HepG2 (cell line): ENCODE data around the gene CACNA1G. TPM values are rescaled to one million over a fixed set of nuclear protein-coding genes. Genes with fewer than 3 reads are reported as not detected.

ENCODE experiments used
- BCL6 ChIP-seq: IDR thresholded peaks from 2 replicates; pipeline ENCODE4 v1.6.1; 2016; ENCODE audit warnings: missing genetic modification reagents, missing compliant biosample characterization
- DR1 ChIP-seq: sonication (generic); formaldehyde crosslinking; IDR thresholded peaks from 2 replicates; pipeline ENCODE4 v1.8.0; 2021; ENCODE audit warnings: mild to moderate bottlenecking, missing genetic modification reagents, inconsistent platforms
- ESRRA ChIP-seq: sonication (generic); formaldehyde crosslinking; IDR thresholded peaks from 2 replicates; pipeline ENCODE4 v1.5.1; 2020; ENCODE audit warnings: mild to moderate bottlenecking, low read depth, missing genetic modification reagents
- FIP1L1 ChIP-seq: fragments of 200-400 bp; formaldehyde crosslinking; IDR thresholded peaks from 2 replicates; pipeline ENCODE4 v1.6.1; 2018; ENCODE audit warnings: low read depth, mild to moderate bottlenecking, low read length, moderate library complexity, borderline replicate concordance; ENCODE audit not compliant: insufficient read depth
- FOXK1 ChIP-seq: sonication (generic); formaldehyde crosslinking; IDR thresholded peaks from 2 replicates; pipeline ENCODE4 v1.4.0; 2020; ENCODE audit warnings: low read depth, missing genetic modification reagents, borderline replicate concordance
- HNF4G ChIP-seq, 2 experiments: sonication (generic) in 1 of 2; formaldehyde crosslinking in 1 of 2; IDR thresholded peaks; 2 replicates each; pipeline versions ENCODE4 v1.4.0 to v1.6.1; 2011 to 2020; ENCODE audit warnings: borderline replicate concordance in 2 of 2, low read depth in 2 of 2, mild to moderate bottlenecking in 2 of 2, low read length in 1 of 2, missing genetic modification reagents in 1 of 2, moderate library complexity in 1 of 2
- MAZ ChIP-seq, 2 experiments: sonication (generic) in 1 of 2; formaldehyde crosslinking in 1 of 2; IDR thresholded peaks; 2 replicates each; pipeline versions ENCODE4 v1.5.0 to v1.6.1; 2012 to 2020; ENCODE audit warnings: low read depth in 2 of 2, mild to moderate bottlenecking in 2 of 2, borderline replicate concordance in 1 of 2, improper control_type of control experiment in 1 of 2, low read length in 1 of 2, missing genetic modification reagents in 1 of 2, moderate library complexity in 1 of 2
- SP1 ChIP-seq, 2 experiments: fragments of 450-650 bp in 1 of 2; sonication (generic) in 1 of 2; formaldehyde crosslinking in 1 of 2; IDR thresholded peaks; 2 replicates each; pipeline versions ENCODE4 v1.4.0 to v1.6.1; 2016 to 2020; ENCODE audit warnings: missing genetic modification reagents in 1 of 2
- SP4 ChIP-seq: sonication (generic); formaldehyde crosslinking; IDR thresholded peaks from 2 replicates; pipeline ENCODE4 v1.8.1; 2023; ENCODE audit warnings: mild to moderate bottlenecking, missing genetic modification reagents
- SPEN ChIP-seq: sonication (generic); formaldehyde crosslinking; IDR thresholded peaks from 2 replicates; pipeline ENCODE4 v1.5.1; 2020; ENCODE audit warnings: low read depth, mild to moderate bottlenecking, missing genetic modification reagents
- ZBTB21 ChIP-seq: sonication (generic); formaldehyde crosslinking; IDR thresholded peaks from 2 replicates; pipeline ENCODE4 v1.4.0; 2020; ENCODE audit warnings: missing genetic modification reagents
- ZBTB38 ChIP-seq: sonication (generic); formaldehyde crosslinking; IDR thresholded peaks from 2 replicates; pipeline ENCODE4 v1.5.1; 2020; ENCODE audit warnings: mild to moderate bottlenecking, missing genetic modification reagents
- ZFP36L1 ChIP-seq: sonication (generic); formaldehyde crosslinking; IDR thresholded peaks from 2 replicates; pipeline ENCODE4 v1.8.0; 2022; ENCODE audit warnings: mild to moderate bottlenecking, missing genetic modification reagents, moderate library complexity
- ZFX ChIP-seq: sonication (generic); formaldehyde crosslinking; IDR thresholded peaks from 2 replicates; pipeline ENCODE4 v1.4.0; 2020; ENCODE audit warnings: mild to moderate bottlenecking, low read depth, missing genetic modification reagents, moderate library complexity
- ZMYM4 ChIP-seq: sonication (generic); formaldehyde crosslinking; IDR thresholded peaks from 2 replicates; pipeline ENCODE4 v1.8.1; 2023; ENCODE audit warnings: mild to moderate bottlenecking, missing genetic modification reagents
- ZNF383 ChIP-seq: sonication (generic); formaldehyde crosslinking; IDR thresholded peaks from 2 replicates; pipeline ENCODE4 v1.4.0; 2020; ENCODE audit warnings: missing genetic modification reagents, mild to moderate bottlenecking, borderline replicate concordance
- ZNF543 ChIP-seq: sonication (generic); formaldehyde crosslinking; IDR thresholded peaks from 2 replicates; pipeline ENCODE4 v1.4.0; 2020; ENCODE audit warnings: mild to moderate bottlenecking, missing genetic modification reagents
- ZNF749 ChIP-seq: sonication (generic); formaldehyde crosslinking; IDR thresholded peaks from 2 replicates; pipeline ENCODE4 v1.8.0; 2022; ENCODE audit warnings: mild to moderate bottlenecking, missing genetic modification reagents, moderate library complexity, borderline replicate concordance
- ZNF766 ChIP-seq: sonication (generic); formaldehyde crosslinking; IDR thresholded peaks from 2 replicates; pipeline ENCODE4 v1.5.0; 2020; ENCODE audit warnings: missing genetic modification reagents, borderline replicate concordance
- ZNF781 ChIP-seq: sonication (generic); formaldehyde crosslinking; IDR thresholded peaks from 2 replicates; pipeline ENCODE4 v1.5.1; 2020; ENCODE audit warnings: borderline replicate concordance, mild to moderate bottlenecking, missing genetic modification reagents; ENCODE audit errors: not compliant biosample characterization
- ZSCAN22 ChIP-seq: sonication (generic); formaldehyde crosslinking; IDR thresholded peaks from 2 replicates; pipeline ENCODE4 v1.4.0; 2020; ENCODE audit warnings: mild to moderate bottlenecking, missing genetic modification reagents
- polyA plus RNA-seq, 8 experiments: library from polyadenylated mRNA; depleted of rRNA in 3 of 8; stranded (reverse) in 7 of 8; unstranded in 1 of 8; fragments of >200 nt; fragmentation: Illumina TruSeq in 4 of 8; extraction: Trizol in 4 of 8; gene quantifications; 2 replicates each; pipeline versions ENCODE4 v1.2.1 to v1.2.3, GENCODE V29; 2011 to 2016; ENCODE audit warnings: low read depth in 4 of 8, missing spikeins in 1 of 8, mixed read lengths in 1 of 8; ENCODE audit not compliant: insufficient read depth in 1 of 8
- total RNA-seq, 5 experiments: library from RNA; depleted of rRNA; stranded (reverse); fragments of >200 nt; fragmentation: Illumina TruSeq; extraction: Trizol; gene quantifications; 2 replicates each; pipeline ENCODE4 v1.2.3, GENCODE V29; 2016; ENCODE audit warnings: low read depth in 1 of 5
- TF ChIP-seq, protein P1 (sequence below): sonication (generic); formaldehyde crosslinking; IDR thresholded peaks from 2 replicates; pipeline ENCODE4 v1.5.1; 2020; ENCODE audit warnings: mild to moderate bottlenecking, moderate library complexity, missing genetic modification reagents
- TF ChIP-seq, protein P2 (sequence below): sonication (generic); formaldehyde crosslinking; IDR thresholded peaks from 2 replicates; pipeline ENCODE4 v1.4.0; 2020; ENCODE audit warnings: missing genetic modification reagents
- TF ChIP-seq, protein P3 (sequence below): sonication (generic); formaldehyde crosslinking; IDR thresholded peaks from 2 replicates; pipeline ENCODE4 v1.4.0; 2020; ENCODE audit warnings: missing genetic modification reagents, mild to moderate bottlenecking, borderline replicate concordance

The CACNA1G gene
- total and polyA plus RNA-seq, 2 of the 13 experiments (the other 11 are each of a cell fraction or from before 2014, with no cell fraction given), result 0.02 TPM; not detected in 1

DNA sequence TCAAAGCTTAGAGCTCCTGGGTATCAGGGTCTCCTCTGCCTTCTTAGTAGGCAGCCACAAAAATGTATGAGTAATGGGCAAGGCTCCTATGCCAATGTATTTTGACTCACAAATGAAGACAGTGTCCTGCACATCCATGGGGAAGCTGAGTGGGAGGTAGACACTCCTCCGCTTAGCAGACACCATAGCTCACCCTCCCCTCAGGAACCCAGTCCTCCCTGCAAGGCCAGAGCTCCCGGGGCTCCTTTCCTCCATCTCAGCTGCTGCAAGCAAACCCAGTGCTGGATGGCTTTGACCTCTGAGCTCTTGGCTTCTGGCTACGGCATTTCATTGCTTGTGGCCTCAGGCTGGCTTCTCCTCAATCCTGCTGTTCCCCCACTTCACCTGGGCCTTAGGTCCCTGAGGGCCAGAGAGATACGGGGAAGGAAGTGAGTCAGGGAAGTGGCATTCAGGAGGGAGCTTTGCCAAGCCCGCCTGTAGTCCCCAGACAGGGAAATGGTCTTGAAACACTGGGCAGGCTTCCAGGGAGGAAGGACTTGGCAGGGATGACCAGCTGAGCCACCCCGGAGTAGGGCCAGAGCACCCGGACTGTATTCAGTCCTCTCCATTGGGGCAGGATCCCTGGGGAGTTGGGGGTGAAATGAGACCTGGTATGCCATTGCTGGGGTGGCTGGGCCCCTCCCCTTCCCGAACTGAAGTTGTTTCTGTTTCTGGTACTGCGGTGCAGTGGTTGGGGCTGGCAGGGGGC, 78.6 kb downstream of the CACNA1G start (continued):
- TF ChIP-seq ZNF749 (CRISPR knock-in tag) (no peak), ESRRA (CRISPR knock-in tag) (no peak), FIP1L1 (no peak), HNF4G (IDR thresholded peaks at IDR 0.05; ENCODE audit: borderline replicate concordance, low read depth, low read length) (peak; percentile 47; the same call in 1 of the 2 replicates), HNF4G (CRISPR knock-in tag; IDR thresholded peaks at IDR 0.05; ENCODE audit: borderline replicate concordance, low read depth) (no peak), SP4 (no peak), BCL6 (CRISPR knock-in tag) (no peak), ZBTB21 (CRISPR knock-in tag) (no peak), FOXK1 (CRISPR knock-in tag) (no peak), ZNF766 (CRISPR knock-in tag) (no peak), SP1 (IDR thresholded peaks at IDR 0.05) (no peak), SP1 (CRISPR knock-in tag; IDR thresholded peaks at IDR 0.05) (no peak), ZNF383 (CRISPR knock-in tag) (no peak), ZNF543 (CRISPR knock-in tag) (no peak), ZSCAN22 (CRISPR knock-in tag) (no peak), ZFX (CRISPR knock-in tag) (no peak), ZNF781 (CRISPR knock-in tag) (no peak), MAZ (IDR thresholded peaks at IDR 0.05; ENCODE audit: borderline replicate concordance, low read depth, low read length) (no peak), MAZ (CRISPR knock-in tag; IDR thresholded peaks at IDR 0.05; ENCODE audit: low read depth) (peak; percentile 54; the same call in 1 of the 2 replicates), ZFP36L1 (CRISPR knock-in tag) (no peak), ZMYM4 (CRISPR knock-in tag) (no peak), SPEN (no peak), ZBTB38 (CRISPR knock-in tag) (no peak), DR1 (no peak)
- TF ChIP-seq, protein P1, sequence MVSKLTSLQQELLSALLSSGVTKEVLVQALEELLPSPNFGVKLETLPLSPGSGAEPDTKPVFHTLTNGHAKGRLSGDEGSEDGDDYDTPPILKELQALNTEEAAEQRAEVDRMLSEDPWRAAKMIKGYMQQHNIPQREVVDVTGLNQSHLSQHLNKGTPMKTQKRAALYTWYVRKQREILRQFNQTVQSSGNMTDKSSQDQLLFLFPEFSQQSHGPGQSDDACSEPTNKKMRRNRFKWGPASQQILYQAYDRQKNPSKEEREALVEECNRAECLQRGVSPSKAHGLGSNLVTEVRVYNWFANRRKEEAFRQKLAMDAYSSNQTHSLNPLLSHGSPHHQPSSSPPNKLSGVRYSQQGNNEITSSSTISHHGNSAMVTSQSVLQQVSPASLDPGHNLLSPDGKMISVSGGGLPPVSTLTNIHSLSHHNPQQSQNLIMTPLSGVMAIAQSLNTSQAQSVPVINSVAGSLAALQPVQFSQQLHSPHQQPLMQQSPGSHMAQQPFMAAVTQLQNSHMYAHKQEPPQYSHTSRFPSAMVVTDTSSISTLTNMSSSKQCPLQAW (CRISPR knock-in tag), result no peak
- TF ChIP-seq, protein P2, sequence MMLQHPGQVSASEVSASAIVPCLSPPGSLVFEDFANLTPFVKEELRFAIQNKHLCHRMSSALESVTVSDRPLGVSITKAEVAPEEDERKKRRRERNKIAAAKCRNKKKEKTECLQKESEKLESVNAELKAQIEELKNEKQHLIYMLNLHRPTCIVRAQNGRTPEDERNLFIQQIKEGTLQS (CRISPR knock-in tag), result peak; percentile 84
- TF ChIP-seq, protein P3, sequence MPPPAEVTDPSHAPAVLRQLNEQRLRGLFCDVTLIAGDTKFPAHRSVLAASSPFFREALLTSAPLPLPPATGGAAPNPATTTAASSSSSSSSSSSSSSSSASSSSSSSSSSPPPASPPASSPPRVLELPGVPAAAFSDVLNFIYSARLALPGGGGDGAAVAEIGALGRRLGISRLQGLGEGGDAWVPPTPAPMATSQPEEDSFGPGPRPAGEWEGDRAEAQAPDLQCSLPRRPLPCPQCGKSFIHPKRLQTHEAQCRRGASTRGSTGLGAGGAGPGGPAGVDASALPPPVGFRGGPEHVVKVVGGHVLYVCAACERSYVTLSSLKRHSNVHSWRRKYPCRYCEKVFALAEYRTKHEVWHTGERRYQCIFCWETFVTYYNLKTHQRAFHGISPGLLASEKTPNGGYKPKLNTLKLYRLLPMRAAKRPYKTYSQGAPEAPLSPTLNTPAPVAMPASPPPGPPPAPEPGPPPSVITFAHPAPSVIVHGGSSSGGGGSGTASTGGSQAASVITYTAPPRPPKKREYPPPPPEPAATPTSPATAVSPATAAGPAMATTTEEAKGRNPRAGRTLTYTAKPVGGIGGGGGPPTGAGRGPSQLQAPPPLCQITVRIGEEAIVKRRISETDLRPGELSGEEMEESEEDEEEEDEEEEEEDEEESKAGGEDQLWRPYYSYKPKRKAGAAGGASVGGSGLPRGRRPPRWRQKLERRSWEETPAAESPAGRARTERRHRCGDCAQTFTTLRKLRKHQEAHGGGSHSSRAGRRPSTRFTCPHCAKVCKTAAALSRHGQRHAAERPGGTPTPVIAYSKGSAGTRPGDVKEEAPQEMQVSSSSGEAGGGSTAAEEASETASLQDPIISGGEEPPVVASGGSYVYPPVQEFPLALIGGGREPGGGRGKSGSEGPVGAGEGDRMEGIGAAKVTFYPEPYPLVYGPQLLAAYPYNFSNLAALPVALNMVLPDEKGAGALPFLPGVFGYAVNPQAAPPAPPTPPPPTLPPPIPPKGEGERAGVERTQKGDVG (CRISPR knock-in tag), result no peak
